Activated T-helper 1 cell treated with anti-CD3 and anti-CD28 coated beads, Interleukin-12 subunit alpha, Interleukin-12 subunit beta, Interleukin-2, Interleukin-4 antibody, amounts not matched to agents 30 ng/mL and 10 ng/mL and 1 ng/mL, durations not matched to agents 14 hours and 24 hours and 36 hours (primary cell): ENCODE data around the gene EMILIN2. TPM values are rescaled to one million over a fixed set of nuclear protein-coding genes. Genes with fewer than 3 reads are reported as not detected.
A peak's percentile ranks its signal among the peaks of the same experiment; 100 is the strongest.

Experiments
- DNase-seq: peaks from one replicate; pipeline ENCODE4 v3.0.0; 2021; ENCODE audit warnings: low spot score
- H3K27ac Mint-ChIP-seq: one replicate; pipeline ENCODE4 v1.8.0; 2021; ENCODE audit warnings: mild to moderate bottlenecking, mixed read lengths
- H3K27me3 Mint-ChIP-seq: one replicate; pipeline ENCODE4 v1.8.0; 2022; ENCODE audit warnings: mild to moderate bottlenecking, moderate library complexity, mixed read lengths; ENCODE audit not compliant: insufficient read depth
- H3K36me3 Mint-ChIP-seq: one replicate; pipeline ENCODE4 v1.8.0; 2021; ENCODE audit warnings: low read depth, mixed read lengths
- H3K4me1 Mint-ChIP-seq: one replicate; pipeline ENCODE4 v1.8.0; 2021; ENCODE audit warnings: low read depth, mixed read lengths
- H3K4me3 Mint-ChIP-seq: one replicate; pipeline ENCODE4 v1.8.0; 2021; ENCODE audit warnings: mild to moderate bottlenecking, moderate library complexity, mixed read lengths
- H3K9me3 Mint-ChIP-seq: one replicate; pipeline ENCODE4 v1.8.0; 2021; ENCODE audit warnings: mixed read lengths
- intact Hi-C: fragments of 100-400 bp; cut with micrococcal nuclease; formaldehyde crosslinking; loops from one replicate; pipeline ENCODE4 v1.15.1; 2024
- total RNA-seq: library from RNA; stranded (reverse); gene quantifications from 2 replicates; pipeline ENCODE4 v1.2.3, GENCODE V29; 2022

Gene EMILIN2
- total RNA-seq, 1 donor from 2014 or later = 28.0 TPM

DNA sequence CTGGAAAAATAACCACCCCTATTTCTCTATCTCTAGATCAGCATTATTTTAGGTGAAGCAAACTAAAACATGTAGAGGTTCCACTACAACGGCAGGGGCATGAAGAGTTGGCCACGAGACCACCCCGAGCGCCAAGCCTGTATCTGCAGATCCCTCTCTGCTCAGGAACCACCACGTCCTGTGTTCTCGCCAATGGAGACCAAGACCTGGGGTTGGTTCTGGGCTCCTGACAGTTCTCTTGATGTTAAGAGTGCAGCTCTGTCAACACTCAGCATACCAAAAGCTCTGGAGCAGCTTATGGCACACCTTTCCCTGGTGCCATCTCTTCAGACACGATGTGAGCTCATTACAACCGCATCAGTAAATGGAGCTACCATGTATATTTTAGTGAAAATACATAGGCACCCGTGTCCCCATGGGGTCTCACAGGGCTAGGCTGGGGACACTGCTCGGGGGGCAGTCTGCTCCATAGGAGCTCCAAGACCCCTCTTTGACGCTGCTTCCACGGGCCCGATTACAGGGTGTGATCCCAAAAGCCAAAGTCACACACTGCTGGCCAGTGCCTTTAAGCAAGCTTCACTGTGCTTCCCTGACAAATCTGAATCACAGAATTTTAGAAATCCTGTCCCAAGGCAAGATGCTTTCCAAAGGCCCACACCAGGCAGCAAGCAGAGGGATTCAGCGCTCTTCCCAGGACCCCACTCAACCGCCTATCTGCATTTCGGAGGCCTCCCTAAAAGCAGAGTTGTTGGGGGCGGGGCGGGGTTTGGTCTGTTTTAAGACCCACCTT is 72.2 kb downstream of the EMILIN2 start:
- peaks cover 25% of the 10 kb centered on the region for H3K4me1 Mint-ChIP-seq
- no peak overlapping the region for H3K4me3 Mint-ChIP-seq
- DNase-seq = no peak
- peaks cover 53% of the 10 kb centered on the region for H3K36me3 Mint-ChIP-seq
- no peaks in the 10 kb centered on the region for H3K27me3 Mint-ChIP-seq
- no peaks in the 10 kb centered on the region for H3K9me3 Mint-ChIP-seq
- no peak overlapping the region for H3K27ac Mint-ChIP-seq
- intact Hi-C loops = no loop called here

DNA sequence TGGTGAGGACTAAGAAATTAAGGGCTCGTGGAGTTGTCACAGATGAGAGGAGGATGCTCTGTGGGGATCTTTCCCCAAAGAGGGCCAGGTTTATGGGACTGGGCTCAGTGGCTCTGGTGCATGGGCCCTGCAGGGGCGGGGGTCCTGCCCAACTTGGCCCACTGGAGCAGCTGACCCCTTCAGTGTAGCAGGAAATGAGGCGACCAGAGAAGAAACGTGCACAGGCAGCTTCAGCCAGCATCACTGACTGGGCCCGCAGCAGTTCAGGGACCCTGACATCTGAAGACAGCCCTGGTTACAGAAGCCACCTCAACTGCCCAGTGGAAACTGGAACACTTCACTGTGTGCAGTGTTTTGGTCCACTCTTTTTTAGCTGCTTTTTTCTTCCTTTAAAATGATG is 72.8 kb downstream of the EMILIN2 start:
- Mint-ChIP-seq H3K27ac (no peak overlapping the region), H3K9me3 (no peaks in the 10 kb centered on the region), H3K36me3 (peaks cover 59% of the 10 kb centered on the region), H3K4me1 (peaks cover 25% of the 10 kb centered on the region), H3K4me3 (no peak overlapping the region), H3K27me3 (no peaks in the 10 kb centered on the region)
- intact Hi-C loops = no loop called here
- DNase-seq = no peak

DNA sequence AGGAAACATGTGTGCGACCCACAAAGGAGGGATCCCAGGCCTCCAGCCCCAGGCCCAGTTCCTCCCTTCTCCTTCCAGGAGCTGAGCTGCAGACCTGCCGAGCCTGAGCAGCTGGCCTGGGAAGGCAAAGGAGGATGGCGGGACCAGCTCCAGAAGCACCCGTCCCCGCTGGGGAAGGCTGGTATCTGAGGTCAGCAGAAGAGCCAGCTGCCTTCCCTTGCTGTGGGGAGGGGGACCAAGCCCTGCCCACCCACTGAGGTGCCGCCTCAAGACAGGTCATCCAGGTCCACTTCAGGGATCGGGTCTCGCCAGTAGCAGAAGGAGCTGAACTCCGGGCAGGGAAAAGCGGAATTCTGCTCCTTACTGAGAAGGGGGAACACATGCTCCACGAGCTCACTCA is 73.2 kb downstream of the EMILIN2 start:
- Mint-ChIP-seq H3K4me3 (no peak overlapping the region), H3K4me1 (peaks cover 25% of the 10 kb centered on the region), H3K27ac (peak overlapping the region; percentile 18), H3K36me3 (peaks cover 63% of the 10 kb centered on the region), H3K9me3 (no peaks in the 10 kb centered on the region), H3K27me3 (no peaks in the 10 kb centered on the region)
- intact Hi-C loops = no loop called here
- no peak for DNase-seq

DNA sequence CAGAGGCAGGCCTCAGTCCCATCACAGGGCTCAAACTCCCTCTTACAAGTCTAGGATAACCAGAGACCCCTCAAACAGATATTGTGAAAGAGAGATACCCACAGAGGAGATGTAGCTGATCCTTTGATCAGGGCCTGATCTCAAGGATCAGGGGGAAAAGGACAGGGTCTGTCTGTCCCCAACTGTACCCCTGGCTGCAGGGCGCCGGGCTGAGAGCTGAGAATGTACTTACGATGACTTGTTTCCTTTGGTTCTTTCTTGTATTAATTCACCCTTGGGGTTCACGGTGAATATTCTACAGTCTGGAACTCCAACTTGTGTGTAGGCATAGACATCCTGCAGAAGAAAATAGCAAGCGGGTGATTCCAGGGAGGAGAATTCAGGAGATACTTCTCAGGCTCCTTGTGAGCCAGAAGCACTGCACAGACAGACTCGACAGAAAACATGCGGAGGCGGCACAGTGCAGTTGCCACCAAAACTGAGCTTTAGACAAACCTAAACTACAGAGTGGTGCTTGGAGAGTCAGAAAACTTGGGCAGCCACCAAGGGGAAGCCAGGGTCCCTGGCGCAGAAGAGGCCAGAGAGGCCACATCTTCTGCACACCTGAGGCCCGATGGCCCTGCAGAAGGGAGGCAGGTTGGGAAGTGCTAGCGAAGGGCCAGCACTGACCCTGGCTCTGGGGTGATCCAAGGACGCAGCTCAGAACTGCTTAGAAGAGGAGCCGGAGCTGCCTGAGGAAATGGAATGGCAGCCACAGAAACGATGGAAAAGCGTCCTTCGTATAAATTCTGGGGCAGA is 73.9 kb downstream of the EMILIN2 start:
- intact Hi-C loops = no loop called here
- Mint-ChIP-seq H3K27me3 (no peaks in the 10 kb centered on the region), H3K4me1 (peaks cover 25% of the 10 kb centered on the region), H3K4me3 (no peak overlapping the region), H3K36me3 (peaks cover 65% of the 10 kb centered on the region), H3K9me3 (no peaks in the 10 kb centered on the region), H3K27ac (peak overlapping the region; percentile 18)
- DNase-seq = no peak

DNA sequence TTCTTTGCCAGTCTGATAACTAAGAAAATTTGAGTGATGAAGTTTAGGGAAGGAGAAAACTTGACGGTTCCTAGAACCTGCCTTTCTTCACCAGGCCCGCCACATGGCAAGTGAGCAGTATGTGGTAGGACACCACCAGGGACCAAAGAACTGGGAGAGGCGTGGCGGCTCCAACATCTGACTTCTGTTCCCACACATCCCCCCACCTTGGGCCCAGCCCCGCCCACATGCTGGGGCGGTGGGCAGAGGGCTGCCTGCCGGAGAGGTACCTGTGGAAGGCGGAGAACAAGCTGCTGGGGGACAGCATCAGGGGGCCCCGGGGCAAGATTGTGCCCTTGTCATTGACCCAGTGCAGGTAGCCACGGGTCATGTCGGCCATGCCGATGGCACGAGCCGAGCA is 75.0 kb downstream of the EMILIN2 start:
- intact Hi-C loops = no loop called here
- Mint-ChIP-seq H3K36me3 (peaks cover 64% of the 10 kb centered on the region), H3K4me1 (peaks cover 19% of the 10 kb centered on the region), H3K4me3 (no peak overlapping the region), H3K9me3 (no peaks in the 10 kb centered on the region), H3K27ac (no peak overlapping the region), H3K27me3 (no peaks in the 10 kb centered on the region)
- DNase-seq = no peak

DNA sequence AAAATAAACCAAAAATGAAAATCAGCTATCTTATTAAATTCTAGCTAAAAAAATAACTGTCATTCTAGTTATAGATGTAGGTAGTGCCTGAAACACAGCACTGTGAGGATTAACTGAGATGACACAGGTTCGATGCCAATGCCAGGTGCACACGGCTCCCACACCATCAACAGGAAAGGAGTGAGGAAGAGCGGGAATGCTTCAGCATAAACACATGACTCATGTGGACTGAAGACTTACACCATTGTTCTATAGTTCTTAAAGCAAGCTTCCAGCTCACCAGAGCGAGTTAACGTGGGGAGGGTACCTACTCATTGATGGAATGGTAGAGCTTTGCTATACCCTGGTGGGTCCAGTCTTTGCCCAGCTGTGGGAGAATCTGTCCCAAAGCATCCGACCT is 76.7 kb downstream of the EMILIN2 start:
- H3K4me3 Mint-ChIP-seq = no peak overlapping the region
- H3K4me1 Mint-ChIP-seq = peaks cover 2% of the 10 kb centered on the region
- H3K27ac Mint-ChIP-seq = no peak overlapping the region
- peaks cover 67% of the 10 kb centered on the region for H3K36me3 Mint-ChIP-seq
- intact Hi-C loops = no loop called here
- DNase-seq = no peak
- H3K9me3 Mint-ChIP-seq = no peaks in the 10 kb centered on the region
- no peaks in the 10 kb centered on the region for H3K27me3 Mint-ChIP-seq

DNA sequence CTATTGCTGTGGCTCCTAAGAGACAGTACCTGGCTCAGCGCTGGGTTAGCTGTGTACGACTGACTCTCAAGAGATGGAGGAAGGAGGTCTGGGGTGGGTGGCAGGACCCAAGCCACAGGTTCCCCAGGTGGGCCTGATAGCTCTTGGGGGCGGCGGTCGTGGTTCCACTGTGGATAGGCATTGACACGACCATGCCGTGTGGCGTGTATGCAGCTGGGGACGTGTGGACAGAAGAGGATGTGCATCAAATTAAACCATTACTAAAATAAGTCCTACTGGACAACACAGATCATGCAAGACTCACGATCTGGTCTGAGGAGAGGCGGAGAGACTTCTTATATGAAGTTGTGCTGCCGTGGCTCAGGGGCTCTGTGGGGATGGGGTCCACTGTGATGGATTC is 78.1 kb downstream of the EMILIN2 start:
- Mint-ChIP-seq H3K36me3 (peaks cover 63% of the 10 kb centered on the region), H3K4me1 (no peaks in the 10 kb centered on the region), H3K9me3 (no peaks in the 10 kb centered on the region), H3K27ac (no peak overlapping the region), H3K27me3 (no peaks in the 10 kb centered on the region), H3K4me3 (no peak overlapping the region)
- no peak for DNase-seq
- intact Hi-C loops = no loop called here

DNA sequence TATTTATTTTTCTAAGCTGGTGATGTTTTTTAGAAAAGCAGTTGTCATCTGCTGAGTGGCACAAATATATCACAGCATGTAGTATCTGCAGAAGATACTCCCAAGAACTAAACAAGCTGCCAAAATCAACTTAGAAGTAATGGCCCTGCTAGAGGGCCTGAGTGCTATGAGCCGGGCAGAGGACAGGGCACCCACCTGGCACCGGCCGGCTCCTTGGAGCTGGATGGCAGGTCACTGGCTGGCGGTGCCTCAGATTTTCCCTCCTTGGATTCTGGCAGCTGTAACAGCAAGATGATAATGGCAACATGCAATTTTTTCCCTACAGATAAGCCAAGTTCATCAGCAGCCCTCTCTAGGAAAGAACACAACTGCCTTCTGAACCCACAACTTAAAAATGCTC is 79.7 kb downstream of the EMILIN2 start:
- no peak for DNase-seq
- Mint-ChIP-seq H3K4me1 (no peaks in the 10 kb centered on the region), H3K9me3 (no peaks in the 10 kb centered on the region), H3K4me3 (no peak overlapping the region), H3K27ac (no peak overlapping the region), H3K36me3 (peaks cover 60% of the 10 kb centered on the region), H3K27me3 (no peaks in the 10 kb centered on the region)
- intact Hi-C loops = no loop called here

DNA sequence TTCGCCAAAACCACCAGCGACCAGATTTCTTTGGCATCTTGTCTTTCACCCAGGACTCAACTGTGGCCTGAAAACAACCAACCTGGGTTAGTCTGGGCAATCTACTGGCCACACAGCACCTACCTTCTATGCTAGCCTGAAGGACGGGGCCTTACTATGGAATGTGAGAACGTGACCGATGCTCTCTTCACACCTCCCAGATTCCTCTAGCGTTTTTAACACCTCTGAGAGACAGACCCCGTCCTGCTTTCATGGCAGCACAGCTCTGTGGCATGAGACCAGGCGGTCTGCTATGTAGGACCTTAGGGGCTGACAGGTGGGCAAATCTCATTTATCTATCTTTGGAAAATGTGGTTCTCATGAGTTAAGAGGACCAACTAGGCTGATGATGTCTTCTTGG is 80.9 kb downstream of the EMILIN2 start:
- peaks cover 58% of the 10 kb centered on the region for H3K36me3 Mint-ChIP-seq
- H3K9me3 Mint-ChIP-seq = no peaks in the 10 kb centered on the region
- DNase-seq = no peak
- H3K27ac Mint-ChIP-seq = no peak overlapping the region
- peaks cover 7% of the 10 kb centered on the region for H3K4me1 Mint-ChIP-seq
- intact Hi-C loops = no loop called here
- H3K4me3 Mint-ChIP-seq = no peak overlapping the region
- H3K27me3 Mint-ChIP-seq = no peaks in the 10 kb centered on the region

DNA sequence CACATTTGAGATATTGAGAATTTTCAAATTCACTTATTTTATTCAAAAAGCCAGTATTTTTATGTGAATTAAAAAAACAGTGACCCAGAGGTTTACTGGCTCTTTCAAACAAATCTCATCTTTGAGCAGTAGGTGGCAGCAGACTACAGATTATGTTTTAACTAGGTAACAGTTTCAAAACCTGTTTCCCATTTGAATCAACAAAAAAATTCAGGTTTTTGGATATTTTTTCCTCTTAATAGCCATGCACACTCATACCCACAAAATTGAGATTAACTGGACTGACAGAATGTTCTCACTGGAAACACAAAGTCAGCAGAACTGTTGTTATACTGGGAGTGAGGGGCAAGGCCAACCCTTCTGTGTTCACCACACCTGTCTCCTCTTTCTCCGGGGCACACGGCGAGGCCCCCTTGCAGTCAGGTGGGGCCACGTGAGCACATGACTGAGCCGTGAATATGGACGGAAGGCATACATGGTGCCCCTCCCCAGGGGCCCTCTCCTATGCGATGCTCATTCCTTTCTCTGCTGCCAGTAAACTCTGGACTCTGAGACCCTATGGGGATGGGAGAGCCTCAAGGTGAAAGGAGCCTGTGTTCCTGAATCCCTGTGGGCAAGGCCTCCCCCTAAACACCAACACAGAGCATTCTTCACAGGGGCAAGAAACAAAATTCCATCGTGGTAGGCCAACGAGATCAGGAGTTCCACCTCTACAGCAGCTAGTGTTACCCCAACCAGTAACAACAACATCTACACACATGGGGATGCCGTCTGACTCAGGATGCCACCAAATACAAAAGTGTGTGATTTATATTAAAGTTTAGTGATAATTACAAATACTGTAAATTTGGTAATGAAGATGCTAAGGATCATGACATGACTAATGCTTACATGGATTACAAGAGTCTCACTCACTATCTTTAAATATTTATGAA is 85.7 kb downstream of the EMILIN2 start:
- intact Hi-C loops = loop anchor here (1.0 kb wide), 7 partner anchors 24 to 314 kb away; no protein-coding TSS in a partner anchor
- Mint-ChIP-seq H3K36me3 (peaks cover 48% of the 10 kb centered on the region), H3K4me1 (peaks cover 38% of the 10 kb centered on the region), H3K9me3 (no peaks in the 10 kb centered on the region), H3K27me3 (no peaks in the 10 kb centered on the region), H3K27ac (peak overlapping the region; percentile 82), H3K4me3 (no peak overlapping the region)
- DNase-seq = peak; percentile 29

DNA sequence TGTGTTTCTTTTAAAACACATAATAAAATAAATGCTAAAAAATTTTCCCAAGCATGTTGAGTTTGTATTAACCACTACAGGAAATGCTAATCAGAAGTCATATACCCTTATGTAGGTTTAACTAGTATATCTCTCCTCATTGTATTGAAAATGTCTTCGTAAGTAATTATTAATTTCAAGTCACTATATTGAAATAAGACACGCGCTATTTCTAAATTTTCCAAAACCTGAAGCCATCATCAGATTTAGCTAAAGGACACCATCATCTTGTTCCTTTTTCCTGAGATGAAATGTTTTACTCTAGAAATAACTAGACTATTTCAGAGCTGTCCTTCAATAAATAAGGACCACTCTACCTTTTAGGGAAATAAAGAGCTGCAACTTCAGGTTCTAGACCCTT is 87.2 kb downstream of the EMILIN2 start:
- Mint-ChIP-seq H3K27ac (peak overlapping the region; percentile 72), H3K4me3 (no peak overlapping the region), H3K9me3 (no peaks in the 10 kb centered on the region), H3K4me1 (peaks cover 38% of the 10 kb centered on the region), H3K27me3 (no peaks in the 10 kb centered on the region), H3K36me3 (peaks cover 50% of the 10 kb centered on the region)
- no peak for DNase-seq
- intact Hi-C loops = no loop called here

DNA sequence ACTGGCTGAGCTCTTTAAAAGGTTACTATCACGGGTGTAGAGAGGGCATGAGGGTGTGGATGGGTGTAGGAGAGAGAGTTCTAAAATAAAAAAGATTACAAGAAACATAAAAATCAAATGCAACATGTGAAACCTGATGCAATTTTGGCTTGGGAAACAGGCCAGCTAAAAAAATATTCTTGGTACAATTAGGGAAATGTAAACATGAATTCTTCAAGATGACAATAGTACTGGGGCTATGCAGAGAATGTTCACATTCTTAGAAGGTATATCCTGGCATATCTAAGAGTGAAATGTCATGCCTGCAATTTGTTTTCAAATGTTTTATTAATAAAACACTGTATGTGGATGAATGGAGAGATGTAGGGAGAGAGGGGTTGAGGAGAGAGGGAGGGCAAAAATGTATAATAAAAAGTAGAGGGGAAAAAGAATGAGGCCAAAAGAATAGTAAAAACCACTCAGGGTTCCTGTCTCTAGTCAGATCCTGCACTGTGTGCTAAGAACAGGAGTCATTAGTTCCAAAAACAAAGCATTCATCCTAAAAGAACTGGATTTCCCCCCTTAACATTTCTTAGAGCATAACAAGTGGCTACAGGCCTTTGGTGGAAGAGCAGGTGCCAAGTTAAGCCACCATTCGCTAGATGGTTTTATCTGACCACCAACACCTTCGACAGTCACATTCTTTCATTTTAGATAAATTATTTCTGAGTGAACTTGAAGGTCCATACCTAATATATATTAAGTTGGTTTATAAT is 88.8 kb downstream of the EMILIN2 start:
- peaks cover 44% of the 10 kb centered on the region for H3K36me3 Mint-ChIP-seq
- H3K27ac Mint-ChIP-seq = peak overlapping the region; percentile 57
- H3K9me3 Mint-ChIP-seq = no peaks in the 10 kb centered on the region
- intact Hi-C loops = no loop called here
- peaks cover 38% of the 10 kb centered on the region for H3K4me1 Mint-ChIP-seq
- H3K4me3 Mint-ChIP-seq = no peak overlapping the region
- DNase-seq = no peak
- no peaks in the 10 kb centered on the region for H3K27me3 Mint-ChIP-seq
